ENCODE measurements around the gene ZBTB32. TPM values are rescaled to one million over a fixed set of nuclear protein-coding genes. Genes with fewer than 3 reads are reported as not detected.
A peak's percentile ranks its signal among the peaks of the same experiment; 100 is the strongest.

The ZBTB32 gene
- total RNA-seq, 1 donor = not detected

GRCh38 chr19:35716801-35717664 lies 12.7 kb downstream of the ZBTB32 start:
- H3K27me3 ChIP-seq (ENCODE audit: insufficient read depth, low read length) = no peaks in the 10 kb centered on the region
- peak overlapping the region; percentile 80 for H3K4me3 ChIP-seq (ENCODE audit: insufficient read depth, low read length)
- H4K20me1 ChIP-seq (ENCODE audit: insufficient read depth, low read length) = peaks cover 25% of the 10 kb centered on the region
- H3K36me3 ChIP-seq (ENCODE audit: insufficient read depth, low read length) = peaks cover 12% of the 10 kb centered on the region
- peak; percentile 78 for TF ChIP-seq CTCF (IDR thresholded peaks at IDR 0.05; ENCODE audit: extremely low read depth, low read depth, low read length)
- H2AFZ ChIP-seq (ENCODE audit: low read length) = peak overlapping the region; percentile 96
- H3K4me1 ChIP-seq (ENCODE audit: insufficient read depth, low read length) = peaks cover 17% of the 10 kb centered on the region
- H3K4me2 ChIP-seq (ENCODE audit: insufficient read depth, low read length) = peak overlapping the region; percentile 89
- H3K9me3 ChIP-seq (ENCODE audit: low read depth, low read length) = no peaks in the 10 kb centered on the region
- peak overlapping the region; percentile 20 for H3K27ac ChIP-seq (ENCODE audit: low read depth, low read length)
- H3K79me2 ChIP-seq (ENCODE audit: insufficient read depth, low read length) = peaks cover 39% of the 10 kb centered on the region
- peak; percentile 100 for DNase-seq (ENCODE audit: insufficient read length, low spot score, missing footprints)

GRCh38 chr19:35717665-35718344 lies 13.4 kb downstream of the ZBTB32 start, which contains the start of gene KMT2B:
KMT2B (plus strand) TSS chr19:35718003; CDS start chr19:35718019, 16 bp downstream.
- H3K4me1 ChIP-seq (ENCODE audit: insufficient read depth, low read length) = peaks cover 17% of the 10 kb centered on the region
- DNase-seq (ENCODE audit: insufficient read length, low spot score, missing footprints) = peak; percentile 100
- peak within 1 kb of the TSS; percentile 56 for H3K27ac ChIP-seq (ENCODE audit: low read depth, low read length)
- H2AFZ ChIP-seq (ENCODE audit: low read length) = peak within 1 kb of the TSS; percentile 96
- peak within 1 kb of the TSS; percentile 89 for H3K4me2 ChIP-seq (ENCODE audit: insufficient read depth, low read length)
- H3K27me3 ChIP-seq (ENCODE audit: insufficient read depth, low read length) = no peaks in the 10 kb centered on the region
- no peaks in the 10 kb centered on the region for H3K9me3 ChIP-seq (ENCODE audit: low read depth, low read length)
- peaks cover 20% of the 10 kb centered on the region for H3K36me3 ChIP-seq (ENCODE audit: insufficient read depth, low read length)
- H3K4me3 ChIP-seq (ENCODE audit: insufficient read depth, low read length) = peak within 1 kb of the TSS; percentile 90
- H3K79me2 ChIP-seq (ENCODE audit: insufficient read depth, low read length) = peaks cover 47% of the 10 kb centered on the region
- no peak for TF ChIP-seq CTCF (IDR thresholded peaks at IDR 0.05; ENCODE audit: extremely low read depth, low read depth, low read length)
- H4K20me1 ChIP-seq (ENCODE audit: insufficient read depth, low read length) = peaks cover 25% of the 10 kb centered on the region

GRCh38 chr19:35718345-35719041 lies 14.1 kb downstream of the ZBTB32 start:
- Histone ChIP-seq H3K9me3 (ENCODE audit: low read depth, low read length) (no peaks in the 10 kb centered on the region), H3K4me3 (ENCODE audit: insufficient read depth, low read length) (peak overlapping the region; percentile 90), H3K4me2 (ENCODE audit: insufficient read depth, low read length) (peak overlapping the region; percentile 84), H3K36me3 (ENCODE audit: insufficient read depth, low read length) (peaks cover 27% of the 10 kb centered on the region), H2AFZ (ENCODE audit: low read length) (peak overlapping the region; percentile 29), H3K27ac (ENCODE audit: low read depth, low read length) (peak overlapping the region; percentile 56), H3K27me3 (ENCODE audit: insufficient read depth, low read length) (no peaks in the 10 kb centered on the region), H3K4me1 (ENCODE audit: insufficient read depth, low read length) (peaks cover 17% of the 10 kb centered on the region), H3K79me2 (ENCODE audit: insufficient read depth, low read length) (peaks cover 50% of the 10 kb centered on the region), H4K20me1 (ENCODE audit: insufficient read depth, low read length) (peaks cover 25% of the 10 kb centered on the region)
- no peak for TF ChIP-seq CTCF (IDR thresholded peaks at IDR 0.05; ENCODE audit: extremely low read depth, low read depth, low read length)
- peak; percentile 96 for DNase-seq (ENCODE audit: insufficient read length, low spot score, missing footprints)
